ENCODE data around the gene NFIB.

NFIB gene

DNA sequence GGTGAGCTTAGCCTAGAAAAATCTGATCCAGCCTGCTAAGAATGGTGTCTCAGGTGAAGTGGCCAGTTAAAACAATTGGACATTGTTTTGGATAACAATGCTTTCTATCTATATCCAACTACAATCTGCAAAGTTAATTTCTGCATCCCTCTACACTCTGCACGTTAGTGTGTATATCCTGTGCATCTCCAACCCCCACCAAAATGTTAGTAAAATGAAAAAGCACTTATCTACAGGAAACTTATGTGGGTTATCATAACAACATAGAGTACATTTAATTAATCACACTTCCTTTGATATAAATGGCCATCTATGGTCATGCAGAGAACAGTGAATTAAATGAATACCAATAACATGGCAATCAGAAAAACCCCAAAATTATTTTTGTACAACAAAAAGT, 158.7 kb downstream of the NFIB start:
- no peak for DNase-seq (ENCODE audit: low read depth)
- no peak for TF ChIP-seq CTCF (conservative IDR thresholded peaks at IDR 0.05; ENCODE audit: low read depth, low read length)
- H3K4me3 ChIP-seq (ENCODE audit: low read depth, low read length), result no peak overlapping the region

- TF ChIP-seq CTCF (conservative IDR thresholded peaks at IDR 0.05; ENCODE audit: low read depth, low read length), result peak; percentile 8
- no peak overlapping the region for H3K4me3 ChIP-seq (ENCODE audit: low read depth, low read length)
Measured at GRCh38 chr9:14153310-14153720, 160.6 kb downstream of the NFIB start.

GRCh38 chr9:14151451-14151850, 162.5 kb downstream of the NFIB start:
- H3K4me3 ChIP-seq (ENCODE audit: low read depth, low read length), result no peak overlapping the region
- DNase-seq (ENCODE audit: low read depth), result no peak
- TF ChIP-seq CTCF (conservative IDR thresholded peaks at IDR 0.05; ENCODE audit: low read depth, low read length), result no peak

More at GRCh38 chr9:14153310-14153720, 160.6 kb downstream of the NFIB start:
- peak; percentile 62 for DNase-seq (ENCODE audit: low read depth)

GRCh38 chr9:14148501-14149103, 165.3 kb downstream of the NFIB start:
- no peak for DNase-seq (ENCODE audit: low read depth)
- H3K4me3 ChIP-seq (ENCODE audit: low read depth, low read length), result no peak overlapping the region
- no peak for TF ChIP-seq CTCF (conservative IDR thresholded peaks at IDR 0.05; ENCODE audit: low read depth, low read length)

- DNase-seq (ENCODE audit: low read depth), result no peak
- no peak for TF ChIP-seq CTCF (conservative IDR thresholded peaks at IDR 0.05; ENCODE audit: low read depth, low read length)
- no peak overlapping the region for H3K4me3 ChIP-seq (ENCODE audit: low read depth, low read length)
Measured at GRCh38 chr9:14147738-14148137, 166.2 kb downstream of the NFIB start.

GRCh38 chr9:14146201-14146874, 167.6 kb downstream of the NFIB start:
- no peak for DNase-seq (ENCODE audit: low read depth)
- TF ChIP-seq CTCF (conservative IDR thresholded peaks at IDR 0.05; ENCODE audit: low read depth, low read length), result no peak
- H3K4me3 ChIP-seq (ENCODE audit: low read depth, low read length), result no peak overlapping the region

- no peak for DNase-seq (ENCODE audit: low read depth)
- no peak for TF ChIP-seq CTCF (conservative IDR thresholded peaks at IDR 0.05; ENCODE audit: low read depth, low read length)
- no peak overlapping the region for H3K4me3 ChIP-seq (ENCODE audit: low read depth, low read length)
Measured at GRCh38 chr9:14144215-14144614, 169.7 kb downstream of the NFIB start.

Measured in choroid plexus epithelial cell (primary cell).